Thyroid gland (tissue), 4 donors: Measurements from ENCODE around the gene UBN1.

ENCODE experiments used
- CTCF ChIP-seq, 6 experiments: fragments of 200-600 bp in 3 of 6; fragments of 450-650 bp in 3 of 6; sonication (generic) in 3 of 6; IDR thresholded peaks; one replicate each; pipeline ENCODE4 v1.5.1; 2016 to 2019; ENCODE audit warnings: antibody characterized with exemption in 6 of 6, mild to moderate bottlenecking in 2 of 6, inconsistent platforms in 1 of 6, moderate library complexity in 1 of 6
- POLR2A ChIP-seq, 2 donors: fragments of 450-650 bp; IDR thresholded peaks; one replicate each; pipeline ENCODE4 v1.6.1; 2017; ENCODE audit warnings: antibody characterized with exemption in 2 of 2, mild to moderate bottlenecking in 2 of 2, moderate library complexity in 1 of 2

DNA sequence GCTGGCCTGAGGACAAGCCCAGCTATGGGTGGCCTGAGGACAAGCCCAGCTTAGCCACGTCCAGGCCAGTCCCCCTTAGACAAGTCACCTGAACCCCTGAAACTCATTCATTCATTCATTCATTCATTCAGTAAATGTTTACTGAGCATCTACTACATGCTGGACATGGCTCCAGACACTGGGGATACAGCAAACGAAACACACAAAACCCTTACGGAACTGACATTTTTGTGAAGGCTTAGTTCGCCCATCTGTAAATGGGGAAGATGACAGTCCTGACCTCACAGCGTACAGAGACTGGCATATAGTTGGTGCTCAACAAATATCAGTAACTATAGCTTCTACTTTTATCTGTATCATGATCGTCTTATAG, 52.2 kb downstream of the UBN1 start:
- no peak for TF ChIP-seq CTCF (IDR thresholded peaks at IDR 0.05)
- no peak for TF ChIP-seq POLR2A (IDR thresholded peaks at IDR 0.05)
